H9 (cell line): Measurements from ENCODE around the gene CALR. TPM values are rescaled to one million over a fixed set of nuclear protein-coding genes. Genes with fewer than 3 reads are reported as not detected.

Experiments
- DNase-seq: peaks from one replicate; pipeline ENCODE4 v3.0.0-alpha.2; 2017
- H2AFZ ChIP-seq: one replicate; pipeline ENCODE4 v1.6.1; 2013; ENCODE audit warnings: mild to moderate bottlenecking, low read length, control low read depth, moderate library complexity
- H2AK5ac ChIP-seq: 2 replicates; pipeline ENCODE4 v1.6.1; 2013; ENCODE audit warnings: low read length, control low read depth, mixed read lengths; ENCODE audit not compliant: insufficient read length
- H2BK120ac ChIP-seq: one replicate; pipeline ENCODE4 v1.6.1; 2013; ENCODE audit warnings: low read depth, mild to moderate bottlenecking, low read length, control low read depth, inconsistent platforms; ENCODE audit not compliant: poor library complexity, severe bottlenecking
- H2BK12ac ChIP-seq: 2 replicates; pipeline ENCODE4 v1.6.1; 2013; ENCODE audit warnings: low read length, control low read depth, mixed read lengths, low read depth; ENCODE audit not compliant: insufficient read length
- H2BK15ac ChIP-seq: 2 replicates; pipeline ENCODE4 v1.6.1; 2013; ENCODE audit warnings: low read depth, low read length, control low read depth
- H2BK20ac ChIP-seq: one replicate; pipeline ENCODE4 v1.6.1; 2013; ENCODE audit warnings: low read depth, mild to moderate bottlenecking, low read length, control low read depth, inconsistent platforms; ENCODE audit not compliant: poor library complexity, severe bottlenecking
- H2BK5ac ChIP-seq: 2 replicates; pipeline ENCODE4 v1.6.1; 2013; ENCODE audit warnings: low read length, control low read depth, mixed read lengths; ENCODE audit not compliant: insufficient read length
- H3K14ac ChIP-seq: 2 replicates; pipeline ENCODE4 v1.6.1; 2013; ENCODE audit warnings: low read length, control low read depth; ENCODE audit not compliant: insufficient read depth
- H3K18ac ChIP-seq: 2 replicates; pipeline ENCODE4 v1.6.1; 2013; ENCODE audit warnings: low read depth, mild to moderate bottlenecking, mixed read lengths, low read length, control low read depth; ENCODE audit not compliant: insufficient read length
- H3K23ac ChIP-seq: 2 replicates; pipeline ENCODE4 v1.6.1; 2013; ENCODE audit warnings: low read length, control low read depth, mixed read lengths, low read depth; ENCODE audit not compliant: insufficient read length
- H3K23me2 ChIP-seq: 2 replicates; pipeline ENCODE4 v1.6.1; 2013; ENCODE audit warnings: low read depth, mild to moderate bottlenecking, mixed read lengths, low read length, control low read depth; ENCODE audit not compliant: insufficient read length, poor library complexity, severe bottlenecking
- H3K27ac ChIP-seq: 2 replicates; pipeline ENCODE4 v1.5.1; 2013; ENCODE audit warnings: low read length, control low read depth, mixed read lengths, low read depth; ENCODE audit not compliant: insufficient read length
- H3K27me3 ChIP-seq: 2 replicates; pipeline ENCODE4 v1.6.1; 2013; ENCODE audit warnings: low read length, control low read depth, inconsistent platforms; ENCODE audit not compliant: insufficient read depth
- H3K4ac ChIP-seq: 2 replicates; pipeline ENCODE4 v1.6.1; 2013; ENCODE audit warnings: low read depth, mild to moderate bottlenecking, control low read depth, inconsistent platforms, low read length, moderate library complexity
- H3K4me1 ChIP-seq: 2 replicates; pipeline ENCODE4 v1.6.1; 2013; ENCODE audit warnings: low read length, control low read depth, inconsistent platforms; ENCODE audit not compliant: insufficient read depth
- H3K4me2 ChIP-seq: 2 replicates; pipeline ENCODE4 v1.6.1; 2013; ENCODE audit warnings: low read length, control low read depth, mixed read lengths; ENCODE audit not compliant: insufficient read length, insufficient read depth
- H3K56ac ChIP-seq: 2 replicates; pipeline ENCODE4 v1.6.1; 2013; ENCODE audit warnings: low read depth, mild to moderate bottlenecking, mixed read lengths, low read length, control low read depth; ENCODE audit not compliant: insufficient read length
- H3K79me1 ChIP-seq: 2 replicates; pipeline ENCODE4 v1.6.1; 2013; ENCODE audit warnings: low read depth, mild to moderate bottlenecking, moderate library complexity, low read length, control low read depth, inconsistent platforms; ENCODE audit not compliant: insufficient read depth, poor library complexity, severe bottlenecking
- H3K79me2 ChIP-seq: 2 replicates; pipeline ENCODE4 v1.6.1; 2013; ENCODE audit warnings: low read length, control low read depth, inconsistent platforms; ENCODE audit not compliant: insufficient read depth
- H3K9ac ChIP-seq: 2 replicates; pipeline ENCODE4 v1.6.1; 2013; ENCODE audit warnings: low read length, control low read depth, mixed read lengths; ENCODE audit not compliant: insufficient read length; ENCODE audit errors: extremely low read depth
- H3K9me3 ChIP-seq: one replicate; pipeline ENCODE4 v1.6.1; 2013; ENCODE audit warnings: low read depth, low read length, inconsistent platforms; ENCODE audit not compliant: control insufficient read depth
- H3T11ph ChIP-seq: one replicate; pipeline ENCODE4 v1.6.1; 2013; ENCODE audit warnings: mild to moderate bottlenecking, low read length, control low read depth, inconsistent platforms
- H4K20me1 ChIP-seq: one replicate; pipeline ENCODE4 v1.6.1; 2013; ENCODE audit not compliant: control insufficient read depth, insufficient read length, insufficient read depth
- H4K5ac ChIP-seq: 2 replicates; pipeline ENCODE4 v1.6.1; 2013; ENCODE audit warnings: low read depth, mild to moderate bottlenecking, mixed read lengths, low read length, control low read depth; ENCODE audit not compliant: insufficient read length
- H4K8ac ChIP-seq: replicated peaks from 2 replicates; pipeline ENCODE4 v1.6.1; 2013; ENCODE audit warnings: low read length, control low read depth, mixed read lengths, low read depth; ENCODE audit not compliant: insufficient read length
- H4K91ac ChIP-seq: 2 replicates; pipeline ENCODE4 v1.6.1; 2013; ENCODE audit warnings: low read depth, mild to moderate bottlenecking, moderate library complexity, mixed read lengths, low read length, control low read depth; ENCODE audit not compliant: insufficient read length
- H3K27ac Mint-ChIP-seq, 3 experiments: 2 replicates in 2 of 3; 3 replicates in 1 of 3; pipeline ENCODE4 v1.8.0; 2020 to 2021; ENCODE audit warnings: mixed read lengths in 3 of 3, mild to moderate bottlenecking in 1 of 3, moderate library complexity in 1 of 3
- H3K27me3 Mint-ChIP-seq: 2 replicates; pipeline ENCODE4 v1.8.0; 2021; ENCODE audit warnings: low read depth, mild to moderate bottlenecking, moderate library complexity, mixed read lengths
- H3K36me3 Mint-ChIP-seq, 3 experiments: 2 replicates in 2 of 3; 3 replicates in 1 of 3; pipeline ENCODE4 v1.8.0; 2020 to 2021; ENCODE audit warnings: low read depth in 3 of 3, mixed read lengths in 3 of 3; ENCODE audit not compliant: insufficient read depth in 1 of 3
- H3K4me1 Mint-ChIP-seq, 2 experiments: 2 replicates each; pipeline ENCODE4 v1.8.0; 2020; ENCODE audit warnings: mixed read lengths in 2 of 2
- H3K4me3 Mint-ChIP-seq, 2 experiments: 2 replicates in 1 of 2; 3 replicates in 1 of 2; pipeline ENCODE4 v1.8.0; 2020 to 2021; ENCODE audit warnings: mild to moderate bottlenecking in 2 of 2, mixed read lengths in 2 of 2, moderate library complexity in 1 of 2
- H3K9me3 Mint-ChIP-seq, 2 experiments: 2 replicates in 1 of 2; 3 replicates in 1 of 2; pipeline ENCODE4 v1.8.0; 2020; ENCODE audit warnings: mild to moderate bottlenecking in 2 of 2, mixed read lengths in 2 of 2, moderate library complexity in 1 of 2
- CTCF ChIP-seq: fragments of 200-600 bp; sonication (generic); conservative IDR thresholded peaks from 3 replicates; pipeline ENCODE4 v1.8.0; 2021; ENCODE audit warnings: antibody characterized with exemption, mild to moderate bottlenecking
- WGBS: extraction: QIAGEN DNeasy Blood & Tissue Kit; methylation state at CpG from one replicate; pipeline ENCODE4 v1.1.7; 2013; ENCODE audit warnings: missing lambda C conversion rate, low lambda C conversion rate, mixed read lengths; ENCODE audit not compliant: insufficient read length; ENCODE audit errors: extremely low coverage; 5-methylcytosine and 5-hydroxymethylcytosine counted together
- total RNA-seq: library from RNA; stranded (reverse); gene quantifications from 2 replicates; pipeline ENCODE4 v1.2.1, GENCODE V29; 2021

The CALR gene
- total RNA-seq, 1 experiment from 2014 or later: 887 TPM

- Histone ChIP-seq H2BK15ac (no peak overlapping the region), H3K23me2 (no peaks in the 10 kb centered on the region), H3K56ac (no peak overlapping the region), H2BK12ac (no peak overlapping the region), H3K79me2 (no peaks in the 10 kb centered on the region), H2AFZ (no peak overlapping the region), H2BK5ac (no peak overlapping the region), H2AK5ac (no peak overlapping the region), H3K79me1 (no peaks in the 10 kb centered on the region), H3K4me2 (peak overlapping the region; percentile 46), H3K9ac (no peak overlapping the region), H2BK120ac (no peak overlapping the region), H3T11ph (no peak overlapping the region), H4K8ac (no peak overlapping the region), H3K18ac (no peak overlapping the region), H3K4ac (no peak overlapping the region), H3K23ac (no peak overlapping the region), H4K91ac (no peak overlapping the region), H3K4me1 (no peaks in the 10 kb centered on the region), H2BK20ac (no peak overlapping the region), H3K27ac (no peak overlapping the region), H3K9me3 (no peaks in the 10 kb centered on the region), H3K27me3 (no peaks in the 10 kb centered on the region), H3K14ac (no peak overlapping the region), H4K20me1 (no peaks in the 10 kb centered on the region), H4K5ac (no peak overlapping the region)
- no CpG with 5 or more reads among the region's 8 CpGs for WGBS
- TF ChIP-seq CTCF: no peak
- Mint-ChIP-seq H3K4me1 (peaks cover 0 to 12% of the 10 kb centered on the region in 2 experiments; a peak in 3 of 4 replicates), H3K4me3 (peak overlapping the region; percentile 51 to 76), H3K9me3 (peaks cover 1 to 4% of the 10 kb centered on the region in 2 experiments; a peak in 4 of 5 replicates), H3K27me3 (peaks cover 16% of the 10 kb centered on the region), H3K27ac (peak overlapping the region; percentile 13 to 80 (median 65); a peak in 2 of 7 replicates), H3K36me3 (no peaks in the 10 kb centered on the region; a peak in 1 of 7 replicates)
- no peak for DNase-seq
Observed at GRCh38 chr19:12965812-12966135, 27.4 kb downstream of the CALR start.
